Brain microvascular endothelial cell (primary cell): ENCODE measurements around the gene RASAL2.

Experiments
- DNase-seq: peaks from one replicate; pipeline ENCODE4 v3.0.0-alpha.2; 2020
- H3K27ac ChIP-seq: fragments of 250-450 bp; sonication (Bioruptor Pico); 2 replicates; pipeline ENCODE4 v1.5.1; 2020; ENCODE audit warnings: mild to moderate bottlenecking, moderate library complexity
- H3K27me3 ChIP-seq: fragments of 250-450 bp; sonication (Bioruptor Pico); replicated peaks from 2 replicates; pipeline ENCODE4 v1.5.1; 2020; ENCODE audit warnings: mild to moderate bottlenecking
- H3K36me3 ChIP-seq: fragments of 250-450 bp; sonication (Bioruptor Pico); replicated peaks from 2 replicates; pipeline ENCODE4 v1.5.1; 2020; ENCODE audit warnings: mild to moderate bottlenecking
- H3K4me3 ChIP-seq: 2 replicates; pipeline ENCODE4 v1.5.1; 2011; ENCODE audit warnings: low read depth, mild to moderate bottlenecking, control low read depth, low read length, moderate library complexity
- in situ Hi-C: cut with HindIII; loops from 2 replicates; pipeline ENCODE4 v1.10.0; 2017; ENCODE audit warnings: low sequenced_read_pairs, low pct_ligation_motif_present
- TF ChIP-seq, protein P1 (sequence below): IDR thresholded peaks from 2 replicates; pipeline ENCODE4 v1.5.1; 2011; ENCODE audit warnings: low read depth, mild to moderate bottlenecking, moderate library complexity, low read length, control low read depth, inconsistent platforms; ENCODE audit errors: missing control alignments

The RASAL2 gene

DNA sequence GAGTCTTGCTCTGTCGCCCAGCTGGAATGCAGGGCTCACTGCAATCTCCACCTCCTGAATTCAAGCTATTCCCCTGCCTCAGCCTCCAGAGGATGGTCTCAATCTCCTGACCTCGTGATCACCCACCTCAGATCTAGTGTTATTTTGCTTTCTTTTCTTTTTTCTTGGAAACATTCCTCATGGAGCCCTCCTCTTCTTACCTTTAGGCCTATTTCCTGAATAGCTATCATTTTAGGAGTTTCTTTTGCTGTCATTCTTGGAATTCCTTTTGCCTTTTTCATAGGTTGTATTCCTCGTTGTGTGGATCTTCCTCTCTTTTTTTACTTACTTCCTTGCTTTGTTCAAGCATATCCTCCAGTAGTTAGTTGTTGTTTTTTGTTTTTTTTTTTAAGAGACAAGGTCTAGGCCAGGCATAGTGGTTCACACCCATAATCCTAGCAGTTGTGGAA lies 173.8 kb downstream of the RASAL2 start:
- Histone ChIP-seq H3K36me3 (no peaks in the 10 kb centered on the region), H3K4me3 (no peak overlapping the region), H3K27ac (peak overlapping the region; percentile 20), H3K27me3 (no peaks in the 10 kb centered on the region)
- TF ChIP-seq, protein P1, sequence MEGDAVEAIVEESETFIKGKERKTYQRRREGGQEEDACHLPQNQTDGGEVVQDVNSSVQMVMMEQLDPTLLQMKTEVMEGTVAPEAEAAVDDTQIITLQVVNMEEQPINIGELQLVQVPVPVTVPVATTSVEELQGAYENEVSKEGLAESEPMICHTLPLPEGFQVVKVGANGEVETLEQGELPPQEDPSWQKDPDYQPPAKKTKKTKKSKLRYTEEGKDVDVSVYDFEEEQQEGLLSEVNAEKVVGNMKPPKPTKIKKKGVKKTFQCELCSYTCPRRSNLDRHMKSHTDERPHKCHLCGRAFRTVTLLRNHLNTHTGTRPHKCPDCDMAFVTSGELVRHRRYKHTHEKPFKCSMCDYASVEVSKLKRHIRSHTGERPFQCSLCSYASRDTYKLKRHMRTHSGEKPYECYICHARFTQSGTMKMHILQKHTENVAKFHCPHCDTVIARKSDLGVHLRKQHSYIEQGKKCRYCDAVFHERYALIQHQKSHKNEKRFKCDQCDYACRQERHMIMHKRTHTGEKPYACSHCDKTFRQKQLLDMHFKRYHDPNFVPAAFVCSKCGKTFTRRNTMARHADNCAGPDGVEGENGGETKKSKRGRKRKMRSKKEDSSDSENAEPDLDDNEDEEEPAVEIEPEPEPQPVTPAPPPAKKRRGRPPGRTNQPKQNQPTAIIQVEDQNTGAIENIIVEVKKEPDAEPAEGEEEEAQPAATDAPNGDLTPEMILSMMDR = no peak
- in situ Hi-C loops = no loop called here
- DNase-seq = no peak

DNA sequence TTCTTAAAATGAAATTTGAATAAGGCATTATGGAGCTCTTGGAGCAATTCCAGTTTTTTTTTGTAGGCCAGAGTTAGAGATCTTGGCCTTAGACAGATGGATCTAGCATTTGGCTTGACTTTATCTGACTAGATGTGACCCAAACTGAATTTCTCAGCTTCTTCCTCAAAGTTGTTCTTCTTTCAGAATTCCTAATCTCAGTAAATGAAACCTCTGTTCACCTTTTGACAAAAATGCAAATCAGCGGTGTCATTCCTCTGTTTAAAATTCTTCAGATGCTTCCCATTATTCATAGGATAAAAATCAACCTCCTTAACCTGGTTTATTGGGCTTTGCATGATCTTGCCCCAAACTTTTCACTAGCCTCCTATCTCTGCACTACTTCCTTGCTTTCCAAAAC lies 177.6 kb downstream of the RASAL2 start:
- Histone ChIP-seq H3K27ac (no peak overlapping the region), H3K36me3 (no peaks in the 10 kb centered on the region), H3K27me3 (no peaks in the 10 kb centered on the region), H3K4me3 (no peak overlapping the region)
- in situ Hi-C loops = no loop called here
- TF ChIP-seq, protein P1 = no peak
- no peak for DNase-seq

DNA sequence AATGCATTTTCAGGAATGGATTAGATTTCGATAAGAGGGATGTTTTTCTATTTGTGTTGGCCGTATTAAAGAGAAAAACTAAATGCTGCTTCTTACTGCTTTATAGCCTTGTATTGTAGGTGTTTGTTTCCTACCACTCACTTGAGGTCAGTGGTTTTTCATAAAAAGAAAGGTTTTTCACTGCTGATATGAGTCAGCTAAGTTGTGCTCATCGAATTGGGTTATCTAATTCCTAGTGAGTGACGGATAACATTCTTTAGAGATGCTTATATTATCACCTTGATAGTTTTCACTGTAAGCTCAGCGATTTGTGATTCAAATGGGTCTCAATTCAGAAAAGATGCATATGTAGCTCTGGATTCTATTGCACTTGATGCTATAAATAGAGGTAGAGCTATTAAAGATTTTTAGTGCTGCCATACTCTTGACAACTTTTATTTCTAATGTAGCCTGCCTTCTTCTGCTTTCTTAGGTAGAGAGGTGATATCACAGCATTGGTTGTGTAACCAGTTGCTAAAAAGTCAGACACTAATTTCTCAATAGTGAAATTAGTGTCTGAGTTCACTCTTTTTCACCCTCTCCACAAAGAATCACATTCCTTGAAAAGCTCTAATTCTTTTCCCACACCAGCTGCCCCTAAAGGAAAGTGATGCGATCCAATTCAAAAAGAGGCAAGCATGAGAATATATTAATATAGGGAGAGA lies 180.0 kb downstream of the RASAL2 start:
- Histone ChIP-seq H3K27ac (no peak overlapping the region), H3K4me3 (no peak overlapping the region), H3K27me3 (no peaks in the 10 kb centered on the region), H3K36me3 (no peaks in the 10 kb centered on the region)
- TF ChIP-seq, protein P1 = no peak
- in situ Hi-C loops = no loop called here
- peak; percentile 33 for DNase-seq

DNA sequence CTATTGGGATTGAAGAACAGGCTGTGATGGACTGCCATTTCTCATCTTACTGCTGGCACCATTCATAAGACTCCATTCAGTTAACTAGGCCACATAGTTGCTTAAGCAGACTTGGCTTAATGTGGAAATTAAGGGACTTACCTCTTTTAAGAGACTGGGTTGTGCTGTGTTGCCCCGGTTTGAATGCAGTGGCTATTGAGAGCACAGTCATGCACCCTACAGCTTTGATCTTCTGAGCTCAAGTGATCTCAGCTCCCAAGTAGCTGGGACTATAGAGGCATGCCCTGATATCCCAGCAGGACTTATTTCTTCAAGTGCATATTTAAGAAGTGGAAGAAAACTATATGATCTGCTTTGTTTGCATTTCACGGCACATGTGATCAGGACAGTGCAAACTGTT lies 181.1 kb downstream of the RASAL2 start:
- in situ Hi-C loops = no loop called here
- peak; percentile 32 for DNase-seq
- TF ChIP-seq, protein P1 = no peak
- Histone ChIP-seq H3K27ac (peak overlapping the region; percentile 43), H3K4me3 (no peak overlapping the region), H3K36me3 (no peaks in the 10 kb centered on the region), H3K27me3 (no peaks in the 10 kb centered on the region)

DNA sequence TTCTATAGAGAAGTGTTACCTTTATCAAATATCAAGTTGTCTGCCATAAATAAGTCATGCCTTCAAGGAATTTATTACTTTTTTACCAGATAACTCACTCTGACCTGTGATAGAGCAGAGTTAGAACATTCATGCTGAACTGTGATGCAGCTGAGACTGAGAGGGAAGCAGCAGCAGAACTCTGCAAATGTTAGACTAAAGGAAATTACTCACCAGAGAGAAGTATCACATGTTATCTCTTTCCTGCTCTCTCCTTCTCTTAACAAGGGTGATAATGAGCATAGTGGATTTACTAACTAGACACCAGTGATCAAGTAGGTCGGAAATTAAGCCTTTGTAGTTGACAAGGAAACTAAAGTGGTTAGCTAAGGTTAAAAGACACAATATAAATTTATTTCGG lies 181.6 kb downstream of the RASAL2 start:
- Histone ChIP-seq H3K4me3 (no peak overlapping the region), H3K27me3 (no peaks in the 10 kb centered on the region), H3K36me3 (no peaks in the 10 kb centered on the region), H3K27ac (peak overlapping the region; percentile 43)
- TF ChIP-seq, protein P1 = no peak
- no peak for DNase-seq
- in situ Hi-C loops = no loop called here
